Tibial nerve (tissue), 4 donors: Measurements from ENCODE around the gene PAX6. TPM values are rescaled to one million over a fixed set of nuclear protein-coding genes. Genes with fewer than 3 reads are reported as not detected.
A peak's percentile ranks its signal among the peaks of the same experiment; 100 is the strongest.

Experiments
- DNase-seq, 2 donors: peaks; one replicate each; pipeline ENCODE4 v3.0.0-alpha.2; 2019; ENCODE audit warnings: low spot score in 2 of 2
- H3K27ac ChIP-seq, 4 donors: fragments of 200-600 bp; sonication (generic) in 3 of 4; one replicate each; pipeline ENCODE4 v1.5.1; 2017 to 2019; ENCODE audit warnings: mild to moderate bottlenecking in 1 of 4
- H3K27me3 ChIP-seq, 2 donors: fragments of 200-600 bp; sonication (generic) in 1 of 2; one replicate each; pipeline versions ENCODE4 v1.5.1 to v1.6.0; 2017 to 2019
- H3K36me3 ChIP-seq, 3 donors: fragments of 200-600 bp; sonication (generic); one replicate each; pipeline ENCODE4 v1.5.1; 2018 to 2019
- H3K4me1 ChIP-seq, 4 donors: fragments of 200-600 bp; sonication (generic) in 3 of 4; one replicate each; pipeline ENCODE4 v1.5.1; 2017 to 2019
- H3K4me3 ChIP-seq, 4 donors: fragments of 200-600 bp; sonication (generic) in 3 of 4; one replicate each; pipeline ENCODE4 v1.5.1; 2017 to 2019; ENCODE audit warnings: mild to moderate bottlenecking in 1 of 4, moderate library complexity in 1 of 4
- H3K9me3 ChIP-seq, 4 donors: fragments of 200-600 bp; sonication (generic) in 3 of 4; one replicate each; pipeline ENCODE4 v1.5.1; 2017 to 2019
- CTCF ChIP-seq, 5 experiments: fragments of 200-600 bp in 3 of 5; fragments of 450-650 bp in 2 of 5; sonication (generic) in 3 of 5; IDR thresholded peaks; one replicate each; pipeline ENCODE4 v1.5.1; 2016 to 2019; ENCODE audit warnings: antibody characterized with exemption in 5 of 5, mild to moderate bottlenecking in 3 of 5, moderate library complexity in 2 of 5
- EP300 ChIP-seq, 2 donors: sonication (generic); formaldehyde crosslinking; IDR thresholded peaks; one replicate each; pipeline ENCODE4 v1.6.1; 2017; ENCODE audit warnings: antibody characterized with exemption in 2 of 2, mild to moderate bottlenecking in 1 of 2
- POLR2A ChIP-seq, 2 donors: fragments of 450-650 bp; IDR thresholded peaks; one replicate each; pipeline ENCODE4 v1.6.1; 2017; ENCODE audit warnings: antibody characterized with exemption in 2 of 2, mild to moderate bottlenecking in 2 of 2, moderate library complexity in 2 of 2
- WGBS, 2 donors: methylation state at CpG; one replicate each; pipeline ENCODE4 v1.1.5; 2018; 5-methylcytosine and 5-hydroxymethylcytosine counted together
- total RNA-seq, 4 donors: library from RNA; depleted of rRNA; stranded (reverse); fragments of >200 nt; gene quantifications; one replicate each; pipeline ENCODE4 v1.1.0, GENCODE V29; 2016

The PAX6 gene
- total RNA-seq, 4 donors from 2014 or later, result not detected

DNA sequence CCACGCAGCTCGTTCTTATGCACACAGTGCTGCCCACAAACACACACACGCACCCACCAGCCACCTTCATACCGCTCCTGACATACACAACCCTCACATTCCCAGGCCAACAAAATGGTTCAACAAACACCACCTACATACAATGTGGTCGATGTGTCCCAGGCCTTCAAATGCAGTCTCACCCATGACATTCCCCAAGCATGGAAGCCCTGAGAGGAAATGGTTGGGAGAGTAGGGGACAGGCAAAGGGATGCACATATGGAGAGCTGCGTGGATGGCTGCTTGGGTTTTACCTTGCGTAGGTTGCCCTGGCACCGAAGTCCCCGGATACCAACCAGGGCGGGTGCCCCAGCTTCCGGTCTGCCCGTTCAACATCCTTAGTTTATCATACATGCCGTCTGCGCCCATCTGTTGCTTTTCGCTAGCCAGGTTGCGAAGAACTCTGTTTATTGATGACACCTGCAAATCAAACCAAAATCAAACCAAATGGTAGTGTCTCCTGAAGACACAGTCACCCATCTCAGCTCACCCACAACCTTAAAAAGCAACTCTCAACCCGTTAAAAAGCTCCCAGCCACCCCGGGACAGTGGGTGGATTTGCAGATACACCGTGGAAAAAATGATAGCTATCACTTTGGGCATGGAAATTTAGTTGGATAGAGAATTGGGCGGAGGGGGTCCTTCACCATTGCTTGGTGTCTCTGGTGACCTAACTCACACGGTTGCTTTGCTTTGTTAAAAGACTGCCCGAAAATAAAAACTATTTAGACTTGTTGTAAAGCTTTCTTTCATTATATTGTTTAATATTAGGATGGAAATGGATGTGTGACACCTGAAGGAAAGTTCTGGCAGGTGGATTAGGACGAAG, 10.5 kb downstream of the PAX6 start:
- peaks cover 26 to 100% of the 10 kb centered on the region in 2 donors for H3K27me3 ChIP-seq
- peak in 1 of 2 donors; percentile 3 for DNase-seq
- H3K4me1 ChIP-seq, result peaks cover 0 to 69% (median 25%) of the 10 kb centered on the region in 4 donors
- H3K9me3 ChIP-seq, result no peaks in the 10 kb centered on the region
- TF ChIP-seq CTCF (IDR thresholded peaks at IDR 0.05), result no peak
- H3K4me3 ChIP-seq, result no peak overlapping the region
- WGBS, 2 donors, result 8 to 10% methylated on average over 23 of the region's 23 CpGs
- H3K36me3 ChIP-seq, result no peaks in the 10 kb centered on the region
- H3K27ac ChIP-seq, result no peak overlapping the region

- Histone ChIP-seq H3K36me3 (no peaks in the 10 kb centered on the region), H3K27ac (no peak overlapping the region), H3K4me3 (no peak overlapping the region), H3K9me3 (no peaks in the 10 kb centered on the region), H3K4me1 (peaks cover 0 to 60% (median 22%) of the 10 kb centered on the region in 4 donors), H3K27me3 (peaks cover 20 to 99% of the 10 kb centered on the region in 2 donors)
- WGBS, 2 donors, result 4 to 7% methylated on average over 33 to 48 of the region's 48 CpGs
- peak in 1 of 2 donors; percentile 3 for DNase-seq
- TF ChIP-seq CTCF (IDR thresholded peaks at IDR 0.05) (no peak), EP300 (IDR thresholded peaks at IDR 0.05) (peak in 1 of 2 donors; percentile 39)
Measured at GRCh38 chr11:31799435-31800397, 11.4 kb downstream of the PAX6 start.

- Histone ChIP-seq H3K4me1 (peaks cover 0 to 51% (median 16%) of the 10 kb centered on the region in 4 donors), H3K36me3 (no peaks in the 10 kb centered on the region), H3K27me3 (peaks cover 20 to 93% of the 10 kb centered on the region in 2 donors), H3K4me3 (peak overlapping the region in 1 of 4 donors; percentile 7), H3K9me3 (no peaks in the 10 kb centered on the region), H3K27ac (no peak overlapping the region)
- 2 to 3% methylated on average over 52 to 60 of the region's 60 CpGs for WGBS, 2 donors
- TF ChIP-seq POLR2A (IDR thresholded peaks at IDR 0.05) (no peak), CTCF (IDR thresholded peaks at IDR 0.05) (no peak), EP300 (IDR thresholded peaks at IDR 0.05) (no peak)
- peak in 1 of 2 donors; percentile 3 for DNase-seq
Measured at GRCh38 chr11:31798554-31799434, 12.3 kb downstream of the PAX6 start.

GRCh38 chr11:31798057-31798553, 13.0 kb downstream of the PAX6 start:
- TF ChIP-seq POLR2A (IDR thresholded peaks at IDR 0.05) (no peak), EP300 (IDR thresholded peaks at IDR 0.05) (no peak), CTCF (IDR thresholded peaks at IDR 0.05) (no peak)
- Histone ChIP-seq H3K36me3 (no peaks in the 10 kb centered on the region), H3K4me1 (peaks cover 0 to 44% (median 16%) of the 10 kb centered on the region in 4 donors), H3K9me3 (no peaks in the 10 kb centered on the region), H3K27ac (no peak overlapping the region), H3K4me3 (peak overlapping the region in 1 of 4 donors; percentile 7), H3K27me3 (peaks cover 20 to 93% of the 10 kb centered on the region in 2 donors)
- peak in 1 of 2 donors; percentile 3 for DNase-seq
- 7 to 9% methylated on average over 21 of the region's 21 CpGs for WGBS, 2 donors
